Gastrocnemius medialis (tissue), 4 donors: ENCODE measurements around the gene SCRN3. TPM values are rescaled to one million over a fixed set of nuclear protein-coding genes. Genes with fewer than 3 reads are reported as not detected.

Experiments
- ATAC-seq, 2 donors: fragments of 150-250 bp; one replicate each; pipeline ENCODE4 v1.9.1; 2016
- DNase-seq, 2 donors: peaks; one replicate each; pipeline ENCODE4 v3.0.0-alpha.2; 2019
- H3K27ac ChIP-seq, 4 donors: fragments of 200-600 bp; sonication (generic); 1 replicate in 1 of 4; 2 replicates in 3 of 4; pipeline ENCODE4 v1.5.1; 2016 to 2018; ENCODE audit warnings: mild to moderate bottlenecking in 2 of 4, moderate library complexity in 1 of 4
- H3K27me3 ChIP-seq, 3 donors: fragments of 200-600 bp; sonication (generic) in 2 of 3; 1 replicate in 1 of 3; 2 replicates in 2 of 3; pipeline versions ENCODE4 v1.5.1 to v1.6.0; 2016 to 2019; ENCODE audit warnings: mild to moderate bottlenecking in 1 of 3, moderate library complexity in 1 of 3
- H3K36me3 ChIP-seq, 2 donors: fragments of 200-600 bp; sonication (generic) in 1 of 2; one replicate each; pipeline ENCODE4 v1.5.1; 2017 to 2018
- H3K4me1 ChIP-seq, 2 donors: fragments of 200-600 bp; sonication (generic) in 1 of 2; one replicate each; pipeline ENCODE4 v1.5.1; 2016 to 2017; ENCODE audit warnings: mild to moderate bottlenecking in 2 of 2
- H3K4me3 ChIP-seq, 4 donors: fragments of 200-600 bp; sonication (generic) in 3 of 4; 1 replicate in 1 of 4; 2 replicates in 3 of 4; pipeline ENCODE4 v1.5.1; 2016 to 2019; ENCODE audit warnings: mild to moderate bottlenecking in 2 of 4
- H3K9me3 ChIP-seq, 3 donors: fragments of 200-600 bp; sonication (generic) in 2 of 3; 1 replicate in 1 of 3; 2 replicates in 2 of 3; pipeline ENCODE4 v1.5.1; 2016 to 2019
- POLR2A ChIP-seq, 2 donors: fragments of 450-650 bp; IDR thresholded peaks; one replicate each; pipeline ENCODE4 v1.6.1; 2017; ENCODE audit warnings: antibody characterized with exemption in 2 of 2, mild to moderate bottlenecking in 2 of 2, moderate library complexity in 2 of 2
- in situ Hi-C, 4 donors: fragments of 200-750 bp; cut with MboI; loops; one replicate each; pipeline versions ENCODE4 v1.15.0 to v1.8.0; 2017; ENCODE audit warnings: low sequenced_read_pairs in 4 of 4
- intact Hi-C: fragments of 100-400 bp; cut with DNase I; formaldehyde crosslinking; loops from one replicate; pipeline ENCODE4 v1.15.1; 2023; ENCODE audit warnings: low total_unique reads
- total RNA-seq, 4 donors: library from RNA; depleted of rRNA; stranded (reverse); fragments of >200 nt; gene quantifications; one replicate each; pipeline versions ENCODE4 v1.1.0 to v1.2.3, GENCODE V29; 2016
- TF ChIP-seq, protein P1 (sequence below), 5 experiments: fragments of 450-650 bp in 3 of 5; fragments of 200-600 bp in 2 of 5; sonication (generic) in 2 of 5; IDR thresholded peaks in 4 of 5; conservative IDR thresholded peaks in 1 of 5; 1 replicate in 4 of 5; 2 replicates in 1 of 5; pipeline ENCODE4 v1.5.1; 2016 to 2019; ENCODE audit warnings: antibody characterized with exemption in 5 of 5, mild to moderate bottlenecking in 3 of 5, moderate library complexity in 3 of 5

Gene SCRN3
- total RNA-seq, 4 donors from 2014 or later: 13.9 to 24.2 (median 20.7) TPM

DNA sequence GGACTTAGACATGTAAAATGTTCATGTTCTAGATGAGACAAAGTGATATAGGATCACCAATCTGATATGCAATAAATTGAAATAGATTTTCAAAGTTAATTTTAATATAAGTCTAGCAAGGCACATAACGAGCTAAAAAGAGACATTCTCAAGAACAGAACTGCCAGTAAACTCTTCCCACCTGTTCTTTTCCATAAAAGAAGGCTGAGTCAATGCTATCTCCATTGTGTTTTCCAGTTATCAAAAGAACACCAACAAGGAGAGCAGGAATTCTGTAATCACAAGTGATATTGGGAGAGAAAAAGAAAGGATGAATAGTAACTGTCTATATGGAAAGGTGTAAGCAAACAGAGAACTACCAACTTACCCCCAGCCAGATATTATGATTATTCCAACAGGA lies 65.7 kb downstream of the SCRN3 start:
- no peak for TF ChIP-seq POLR2A (IDR thresholded peaks at IDR 0.05)
- TF ChIP-seq, protein P1, sequence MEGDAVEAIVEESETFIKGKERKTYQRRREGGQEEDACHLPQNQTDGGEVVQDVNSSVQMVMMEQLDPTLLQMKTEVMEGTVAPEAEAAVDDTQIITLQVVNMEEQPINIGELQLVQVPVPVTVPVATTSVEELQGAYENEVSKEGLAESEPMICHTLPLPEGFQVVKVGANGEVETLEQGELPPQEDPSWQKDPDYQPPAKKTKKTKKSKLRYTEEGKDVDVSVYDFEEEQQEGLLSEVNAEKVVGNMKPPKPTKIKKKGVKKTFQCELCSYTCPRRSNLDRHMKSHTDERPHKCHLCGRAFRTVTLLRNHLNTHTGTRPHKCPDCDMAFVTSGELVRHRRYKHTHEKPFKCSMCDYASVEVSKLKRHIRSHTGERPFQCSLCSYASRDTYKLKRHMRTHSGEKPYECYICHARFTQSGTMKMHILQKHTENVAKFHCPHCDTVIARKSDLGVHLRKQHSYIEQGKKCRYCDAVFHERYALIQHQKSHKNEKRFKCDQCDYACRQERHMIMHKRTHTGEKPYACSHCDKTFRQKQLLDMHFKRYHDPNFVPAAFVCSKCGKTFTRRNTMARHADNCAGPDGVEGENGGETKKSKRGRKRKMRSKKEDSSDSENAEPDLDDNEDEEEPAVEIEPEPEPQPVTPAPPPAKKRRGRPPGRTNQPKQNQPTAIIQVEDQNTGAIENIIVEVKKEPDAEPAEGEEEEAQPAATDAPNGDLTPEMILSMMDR (IDR thresholded peaks at IDR 0.05 in 4 of 5, conservative IDR thresholded peaks at IDR 0.05 in 1 of 5): no peak
- intact Hi-C loops: loop anchor here (5.0 kb wide), 1 partner anchor 226 kb away; no protein-coding TSS in a partner anchor
- DNase-seq: no peak
- no peak for ATAC-seq
- no peak overlapping the region for H3K4me3 ChIP-seq
- no peak overlapping the region for H3K27ac ChIP-seq
- H3K27me3 ChIP-seq: no peaks in the 10 kb centered on the region
- H3K36me3 ChIP-seq: peaks cover 0 to 11% of the 10 kb centered on the region in 2 donors
- H3K4me1 ChIP-seq: no peaks in the 10 kb centered on the region
- in situ Hi-C loops: loop anchor here (5.0 to 25.0 kb wide), 5 partner anchors 64 to 234 kb away; no protein-coding TSS in a partner anchor
- no peaks in the 10 kb centered on the region for H3K9me3 ChIP-seq

DNA sequence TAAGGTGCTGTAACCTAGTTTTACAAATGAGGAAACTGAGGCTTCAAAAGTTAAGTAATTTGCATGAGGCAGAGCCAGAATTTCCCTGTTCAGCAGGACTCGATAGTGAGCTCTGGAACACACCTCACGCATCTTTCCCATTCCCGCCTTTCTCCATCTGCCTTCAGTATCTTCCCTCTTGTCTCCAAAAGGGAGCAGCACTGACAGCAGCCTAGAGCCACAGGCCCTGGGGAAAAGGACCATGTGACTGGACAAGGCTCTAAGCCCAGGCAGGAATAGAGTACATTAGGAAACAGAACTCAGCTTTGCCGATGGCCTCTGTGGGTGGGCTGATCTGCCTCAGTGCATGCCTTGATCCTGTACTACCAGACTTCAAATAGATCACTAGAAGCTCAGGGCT lies 69.8 kb downstream of the SCRN3 start:
- no peaks in the 10 kb centered on the region for H3K27me3 ChIP-seq
- intact Hi-C loops: loop anchor here (2.0 to 5.0 kb wide), 2 partner anchors 57 to 232 kb away; no protein-coding TSS in a partner anchor
- DNase-seq: no peak

DNA sequence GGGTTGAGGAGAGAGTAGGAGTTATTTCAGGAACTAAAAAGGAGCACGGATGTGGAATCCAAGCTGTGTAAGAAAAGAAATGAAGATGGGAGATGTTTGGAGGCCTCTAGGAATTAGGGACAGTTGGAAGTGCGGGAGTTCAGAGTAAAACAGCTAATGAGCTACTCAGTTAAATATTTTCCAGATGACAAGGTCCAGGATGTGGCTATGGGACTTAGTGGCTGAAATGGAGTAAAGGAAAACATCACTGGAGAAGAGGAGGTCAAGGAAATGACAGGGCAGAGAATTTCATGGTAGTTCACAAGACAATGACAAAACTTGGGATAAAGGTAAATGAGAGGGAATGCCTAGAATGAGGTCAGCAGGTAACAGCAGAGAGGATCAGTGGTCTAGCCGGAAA lies 78.3 kb downstream of the SCRN3 start:
- no peaks in the 10 kb centered on the region for H3K4me1 ChIP-seq
- H3K4me3 ChIP-seq: no peak overlapping the region
- no peaks in the 10 kb centered on the region for H3K27me3 ChIP-seq
- no peaks in the 10 kb centered on the region for H3K36me3 ChIP-seq
- intact Hi-C loops: no loop called here
- no peak overlapping the region for H3K27ac ChIP-seq
- DNase-seq (no peak), ATAC-seq (no peak)
- in situ Hi-C loops: loop anchor here in 1 of 4 donors (25.0 kb wide), 1 partner anchor 214 kb away; no protein-coding TSS in a partner anchor
- TF ChIP-seq, protein P1 (IDR thresholded peaks at IDR 0.05 in 4 of 5, conservative IDR thresholded peaks at IDR 0.05 in 1 of 5): no peak
- TF ChIP-seq POLR2A (IDR thresholded peaks at IDR 0.05): no peak
- H3K9me3 ChIP-seq: no peaks in the 10 kb centered on the region

More for the DNA sequence above, 69.8 kb downstream of the SCRN3 start:
- no peak for ATAC-seq
- Histone ChIP-seq H3K36me3 (no peaks in the 10 kb centered on the region), H3K4me1 (no peaks in the 10 kb centered on the region), H3K27ac (no peak overlapping the region), H3K4me3 (no peak overlapping the region), H3K9me3 (no peaks in the 10 kb centered on the region)
- TF ChIP-seq, protein P1 (IDR thresholded peaks at IDR 0.05 in 4 of 5, conservative IDR thresholded peaks at IDR 0.05 in 1 of 5): no peak
- no peak for TF ChIP-seq POLR2A (IDR thresholded peaks at IDR 0.05)
- in situ Hi-C loops: loop anchor here in 3 of 4 donors (10.0 to 25.0 kb wide), 3 partner anchors 59 to 229 kb away; no protein-coding TSS in a partner anchor

DNA sequence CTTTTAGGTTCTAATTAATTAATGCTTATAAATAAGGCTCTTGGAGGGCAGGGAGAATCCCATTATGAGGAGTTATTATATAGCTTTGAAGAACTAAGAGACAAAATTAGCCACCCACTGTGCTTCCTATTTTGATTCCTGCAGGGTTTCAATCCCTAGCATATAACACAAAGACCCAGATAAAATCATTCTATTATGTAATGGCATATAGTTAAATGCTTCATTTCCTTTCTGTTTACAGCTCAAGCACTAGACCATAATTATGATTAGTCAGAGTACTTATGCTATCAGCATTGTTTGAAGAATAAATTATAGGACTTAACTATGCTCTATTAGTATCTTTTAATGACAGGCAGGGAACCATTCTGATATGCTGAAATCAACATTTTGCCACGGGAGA lies 82.2 kb downstream of the SCRN3 start:
- in situ Hi-C loops (loop anchor here in 2 of 4 donors (25.0 kb wide), 1 partner anchor 685 kb away; the partner anchor contains the start of gene ATF2 (in 2 of the 2)), intact Hi-C loops (no loop called here)
- Histone ChIP-seq H3K36me3 (peaks cover 0 to 3% of the 10 kb centered on the region in 2 donors), H3K27ac (no peak overlapping the region), H3K9me3 (no peaks in the 10 kb centered on the region), H3K4me1 (no peaks in the 10 kb centered on the region), H3K27me3 (no peaks in the 10 kb centered on the region), H3K4me3 (no peak overlapping the region)
- no peak for DNase-seq
- TF ChIP-seq POLR2A (IDR thresholded peaks at IDR 0.05): no peak
- TF ChIP-seq, protein P1 (IDR thresholded peaks at IDR 0.05 in 4 of 5, conservative IDR thresholded peaks at IDR 0.05 in 1 of 5): no peak
- ATAC-seq: no peak

Other genes with a start within 250 kb of the SCRN3 start
- gene OLA1, start 147.2 kb upstream of the SCRN3 start, total RNA-seq: 100 to 1,000 TPM in 2 of 4 donors, 10 to 100 TPM in 2; 75.4 to 111 (median 92.8) TPM
- gene SP9, start 60.8 kb upstream of the SCRN3 start, total RNA-seq: under 1 TPM in 1 of 4 donors, not detected in 3; 0.10 TPM
- gene GPR155, start 91.3 kb downstream of the SCRN3 start, total RNA-seq: 10 to 100 TPM in 1 of 4 donors, 1 to 10 TPM in 3; 4.0 to 12.7 (median 7.3) TPM
- gene WIPF1, start 202.1 kb downstream of the SCRN3 start, total RNA-seq: 1 to 10 TPM; 3.1 to 8.4 (median 4.9) TPM